Hypothalamus (tissue), 51 donors: Measurements from ENCODE around the gene PARP8.
"Not testable (repeated sequence)": the region's sequence is repeated elsewhere in the genome, so short reads cannot be mapped to it uniquely, and the experiment has no call there.

Experiments
- DNase-seq, 51 donors: peaks; one replicate each; lab custom pipeline; 2025; lab: John Stamatoyannopoulos, UW

Gene PARP8

DNA sequence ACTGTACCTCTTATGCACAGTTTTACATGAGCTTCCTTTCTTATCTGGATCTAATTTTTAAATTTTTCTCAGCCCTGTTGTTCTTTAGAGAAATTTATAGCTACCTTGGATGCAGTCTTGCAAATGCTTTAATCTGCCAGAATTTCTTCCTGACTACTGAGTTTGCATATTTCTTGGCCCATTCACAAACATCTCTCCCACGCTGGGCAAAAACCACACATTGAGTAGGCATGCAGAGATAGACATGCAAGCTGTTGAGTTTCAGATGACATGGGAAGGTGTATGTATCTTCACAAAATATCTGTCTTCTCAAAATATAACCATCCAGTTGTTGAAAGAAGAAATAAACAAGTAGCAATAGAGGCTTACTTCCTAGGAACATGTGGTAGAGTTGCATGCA lies 101.2 kb downstream of the PARP8 start:
- DNase-seq, result peak in 1 of 51 donors; percentile 12

DNA sequence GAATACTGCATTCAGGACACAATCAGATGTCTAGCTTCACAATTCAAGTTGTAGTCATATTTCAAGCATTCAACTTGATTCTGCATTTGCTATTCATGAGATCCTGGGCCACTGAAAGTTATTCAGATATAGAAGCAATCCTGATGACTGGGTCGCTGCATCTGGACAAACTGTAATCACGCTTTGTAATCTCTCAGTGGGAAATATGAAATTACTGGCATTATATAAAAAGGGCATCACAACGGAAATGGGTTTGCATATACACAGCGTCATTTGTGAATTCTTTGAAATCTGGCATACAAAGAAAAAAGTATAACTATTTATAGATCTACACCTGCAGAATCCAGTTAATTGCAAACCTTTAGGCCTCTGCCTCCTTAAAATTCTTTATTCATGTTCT lies 102.2 kb downstream of the PARP8 start:
- DNase-seq, result no peak

DNA sequence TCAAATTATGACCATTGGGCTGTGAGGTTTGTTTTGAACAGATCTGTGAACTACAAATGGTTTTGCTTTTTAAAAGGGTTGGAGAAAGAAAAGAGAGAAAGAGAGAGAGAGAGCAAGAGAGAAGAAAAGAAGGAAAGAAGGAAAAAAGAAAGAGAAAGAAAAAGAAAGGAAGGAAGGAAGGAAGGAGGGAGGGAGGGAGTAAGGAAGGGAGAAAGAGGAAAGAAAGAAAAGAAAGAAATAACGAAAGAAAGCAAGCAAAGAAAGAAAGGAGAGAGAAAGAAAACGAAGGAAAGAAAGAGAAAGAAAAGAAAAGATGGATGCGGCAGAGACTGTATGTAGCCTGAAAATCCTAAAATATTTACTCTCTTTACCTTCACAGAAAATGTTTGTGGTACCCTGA lies 104.0 kb downstream of the PARP8 start:
- no peak for DNase-seq

DNA sequence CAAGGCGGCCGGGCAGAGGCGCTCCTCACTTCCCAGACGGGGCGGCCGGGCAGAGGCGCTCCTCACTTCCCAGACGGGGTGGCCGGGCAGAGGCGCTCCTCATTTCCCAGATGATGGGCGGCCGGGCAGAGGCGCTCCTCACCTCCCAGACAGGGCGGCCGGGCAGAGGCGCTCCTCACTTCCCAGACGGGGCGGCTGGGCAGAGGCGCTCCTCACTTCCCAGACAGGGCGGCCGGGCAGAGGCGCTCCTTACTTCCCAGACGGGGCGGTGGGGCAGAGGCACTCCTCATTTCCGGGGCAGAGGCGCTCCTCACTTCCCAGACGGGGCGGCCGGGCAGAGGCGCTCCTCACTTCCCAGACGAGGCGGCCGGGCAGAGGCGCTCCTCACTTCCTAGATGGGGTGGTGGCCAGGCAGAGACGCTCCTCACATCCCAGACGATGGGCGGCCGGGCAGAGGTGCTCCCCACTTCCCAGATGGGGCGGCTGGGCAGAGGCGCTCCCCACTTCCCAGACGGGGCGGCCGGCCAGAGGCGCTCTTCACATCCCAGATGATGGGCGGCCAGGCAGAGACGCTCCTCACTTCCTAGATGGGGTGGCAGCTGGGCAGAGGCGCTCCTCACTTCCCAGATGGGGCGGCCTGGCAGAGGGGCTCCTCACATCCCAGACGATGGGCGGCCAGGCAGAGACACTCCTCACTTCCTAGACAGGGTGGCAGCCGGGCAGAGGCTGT lies 108.2 kb downstream of the PARP8 start:
- not testable (repeated sequence) for DNase-seq

DNA sequence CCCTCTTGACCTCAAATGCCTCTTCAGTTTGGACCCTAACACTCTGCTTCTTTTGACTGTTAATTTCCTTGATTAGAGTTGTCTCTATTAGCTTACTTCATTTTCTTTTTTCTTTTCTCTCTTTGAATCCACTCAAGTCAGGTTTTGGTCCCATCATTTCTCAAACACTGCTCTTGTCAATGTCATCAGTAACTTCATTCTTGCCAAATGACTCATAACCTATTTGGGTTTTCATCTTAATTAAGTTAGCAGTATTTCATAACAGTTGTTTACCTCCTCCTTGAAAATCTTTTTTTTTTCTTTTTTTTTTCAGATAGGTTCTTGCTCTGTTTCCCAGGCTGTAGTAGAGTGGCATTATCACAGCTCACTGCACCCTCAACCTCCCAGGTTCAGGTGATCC lies 119.6 kb downstream of the PARP8 start:
- no peak for DNase-seq

DNA sequence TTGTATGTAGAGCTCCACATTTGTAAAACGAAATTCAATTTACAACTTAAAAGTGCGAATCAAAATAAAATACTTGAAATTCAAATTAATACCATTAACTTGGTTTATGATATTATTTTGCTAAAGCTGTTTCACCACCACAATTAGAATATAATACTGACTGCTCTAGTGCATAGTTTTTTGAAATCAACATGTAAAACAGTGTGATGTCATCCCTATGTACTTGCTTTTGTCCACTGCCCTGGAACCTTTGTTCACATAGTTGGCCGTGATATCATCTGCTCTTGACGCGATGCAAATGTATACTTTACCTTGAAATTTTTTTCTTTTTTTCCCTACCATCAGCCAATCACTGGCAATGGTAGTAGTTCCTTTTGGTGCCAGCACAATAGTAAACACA lies 125.4 kb downstream of the PARP8 start:
- DNase-seq, result no peak

DNA sequence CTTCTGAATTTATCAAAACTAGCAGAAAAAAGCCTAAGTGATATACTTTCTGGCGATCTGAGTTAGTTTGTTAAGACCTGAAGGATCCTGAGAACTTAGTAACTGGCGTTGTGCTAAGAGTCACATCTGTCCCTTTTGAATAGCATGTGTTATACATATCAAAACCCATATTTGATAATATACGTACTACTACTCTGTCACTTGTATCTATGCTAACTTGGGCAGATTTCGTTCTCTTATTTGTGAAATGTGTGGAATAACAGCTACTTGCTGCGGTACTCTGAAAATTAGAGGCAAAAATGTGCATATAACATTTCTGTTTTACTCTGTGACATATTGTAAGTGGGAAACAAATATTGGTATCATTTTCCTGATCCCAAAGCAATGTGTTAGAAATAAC lies 126.4 kb downstream of the PARP8 start:
- DNase-seq, result no peak

DNA sequence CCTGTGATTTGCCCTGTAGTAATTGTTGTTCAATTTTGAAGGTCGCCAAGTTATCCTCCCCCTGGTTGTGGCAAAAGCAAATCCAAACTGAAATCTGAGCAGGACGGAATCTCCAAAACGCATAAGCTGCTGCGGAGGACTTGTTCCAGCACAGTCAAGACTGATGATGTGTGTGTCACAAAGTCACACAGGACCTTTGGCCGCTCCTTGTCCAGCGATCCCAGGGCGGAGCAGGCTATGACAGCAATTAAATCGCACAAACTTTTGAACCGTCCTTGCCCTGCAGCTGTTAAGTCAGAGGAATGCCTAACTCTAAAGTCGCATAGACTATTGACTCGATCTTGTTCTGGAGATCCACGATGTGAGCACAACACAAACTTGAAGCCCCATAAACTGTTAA lies 128.4 kb downstream of the PARP8 start:
- DNase-seq, result no peak

DNA sequence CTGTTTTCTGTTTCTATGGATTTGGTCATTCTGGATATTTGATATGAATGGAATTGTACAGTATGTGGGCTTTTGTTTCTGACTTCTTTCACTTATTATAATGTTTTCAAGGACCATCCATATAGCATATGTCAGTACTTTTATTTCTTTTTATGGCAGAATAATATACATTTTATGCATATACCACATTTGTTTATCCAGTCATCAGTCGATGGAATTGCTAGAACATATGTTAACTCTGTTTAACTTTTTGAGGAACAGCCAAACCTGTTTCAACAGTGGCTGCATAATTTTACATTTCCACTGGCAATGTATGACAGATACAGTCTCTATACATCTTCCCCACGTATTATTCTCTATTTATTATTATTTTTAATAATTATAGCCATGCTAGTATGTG lies 131.6 kb downstream of the PARP8 start:
- DNase-seq, result no peak

DNA sequence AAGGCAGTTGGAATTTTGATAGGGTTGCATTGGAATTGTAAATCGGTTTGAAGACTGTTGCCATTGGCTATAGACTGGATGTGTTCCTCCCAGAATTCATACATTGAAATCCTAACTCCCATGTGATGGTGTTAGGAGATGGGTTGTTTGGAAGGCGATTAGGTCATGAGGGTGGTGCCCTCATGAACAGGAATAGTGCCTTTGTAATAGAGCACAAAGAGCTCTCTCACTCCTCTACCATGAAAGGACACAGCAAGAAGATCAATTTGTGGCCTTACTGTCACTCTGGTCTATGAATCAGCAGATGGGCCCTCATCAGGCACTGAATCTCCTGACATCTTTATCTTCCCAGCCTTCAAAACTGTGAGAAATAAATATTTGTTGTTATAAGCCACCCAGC lies 133.2 kb downstream of the PARP8 start:
- no peak for DNase-seq

DNA sequence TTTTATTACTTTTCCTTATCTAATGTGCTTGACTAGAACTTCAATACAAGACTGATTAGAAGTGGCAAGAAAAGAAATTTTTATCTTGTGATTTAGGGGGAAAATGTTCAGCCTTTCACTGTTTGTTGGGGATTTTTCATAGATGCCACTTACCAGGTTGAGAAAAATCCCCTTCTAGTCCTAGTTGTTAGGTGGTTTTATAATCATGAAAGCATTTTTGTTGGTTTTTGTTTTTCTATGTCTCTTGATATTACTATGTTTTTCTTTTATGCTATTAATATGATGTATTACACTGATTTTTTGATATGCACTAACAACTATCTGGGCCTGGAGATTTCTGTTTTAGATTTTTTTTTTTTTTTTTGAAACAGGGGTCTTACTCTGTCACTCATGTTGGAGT lies 134.0 kb downstream of the PARP8 start:
- DNase-seq, result no peak

DNA sequence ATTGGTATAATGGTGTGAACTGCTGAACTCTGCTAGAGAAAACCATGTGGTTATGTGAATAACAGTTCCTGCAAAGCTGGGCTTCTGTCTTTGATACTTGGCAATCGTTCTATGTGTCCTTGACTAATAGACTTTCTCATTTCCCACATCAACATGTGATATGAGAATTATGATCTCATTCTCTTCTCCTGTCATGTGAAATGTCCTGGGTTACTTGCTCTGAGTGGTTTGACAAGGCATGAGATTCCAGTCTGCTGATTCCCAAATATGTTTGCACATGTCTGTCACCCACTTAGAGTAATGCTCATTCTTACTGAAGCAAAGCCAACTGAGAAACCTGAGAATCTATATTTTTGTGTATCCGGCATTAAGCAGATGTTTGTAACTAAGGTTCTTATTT lies 141.2 kb downstream of the PARP8 start:
- no peak for DNase-seq

DNA sequence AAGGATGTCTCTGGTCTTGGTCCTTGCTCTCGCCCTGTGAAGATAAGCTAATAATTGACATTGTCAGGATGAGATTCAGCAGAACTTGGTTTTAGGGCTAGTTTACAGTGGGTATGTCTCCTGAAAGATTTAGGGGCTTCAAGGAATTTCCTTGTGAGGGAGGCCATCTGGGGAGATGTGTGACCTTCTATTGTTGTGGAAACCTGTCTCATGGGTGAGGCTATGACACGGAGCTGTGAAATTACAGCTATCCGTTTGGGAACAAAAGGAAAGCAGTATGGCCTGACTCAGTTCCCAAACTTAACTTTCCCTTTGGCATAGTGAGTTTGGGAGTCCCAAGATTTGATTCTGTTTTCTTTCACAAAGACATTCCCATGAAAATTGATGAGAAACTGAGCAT lies 142.0 kb downstream of the PARP8 start:
- DNase-seq, result no peak

DNA sequence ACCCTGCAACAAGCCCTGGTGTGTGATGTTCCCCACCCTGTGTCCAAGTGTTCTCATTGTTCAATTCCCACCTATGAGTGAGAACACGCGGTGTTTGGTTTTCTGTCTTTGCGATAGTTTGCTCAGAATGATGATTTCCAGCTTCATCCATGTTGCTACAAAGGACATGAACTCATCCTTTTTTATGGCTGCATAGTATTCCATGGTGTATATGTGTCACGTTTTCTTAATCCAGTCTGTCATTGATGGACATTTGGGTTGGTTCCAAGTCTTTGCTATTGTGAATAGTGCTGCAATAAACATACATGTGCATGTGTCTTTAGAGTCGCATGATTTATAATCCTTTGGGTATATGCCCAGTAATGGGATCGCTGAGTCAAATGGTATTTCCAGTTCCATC lies 145.3 kb downstream of the PARP8 start:
- not testable (repeated sequence) for DNase-seq

DNA sequence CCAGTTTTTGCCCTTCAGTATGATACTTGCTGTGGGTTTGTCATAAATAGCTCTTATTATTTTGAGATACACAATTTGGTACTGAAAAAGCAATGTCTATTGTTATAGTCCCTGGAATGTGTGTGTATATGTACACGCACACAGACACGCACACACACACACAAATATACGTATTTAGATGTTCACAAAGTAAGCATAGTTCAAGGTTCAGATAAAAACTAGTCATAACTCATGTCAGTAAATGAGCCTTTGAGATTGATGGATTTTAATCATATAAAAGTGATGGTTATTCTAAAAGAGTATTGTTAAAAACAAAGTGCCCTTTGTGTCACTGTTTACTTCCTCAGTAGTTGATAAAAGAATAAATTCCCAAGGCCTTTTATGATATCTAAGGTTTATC lies 147.3 kb downstream of the PARP8 start:
- no peak for DNase-seq

DNA sequence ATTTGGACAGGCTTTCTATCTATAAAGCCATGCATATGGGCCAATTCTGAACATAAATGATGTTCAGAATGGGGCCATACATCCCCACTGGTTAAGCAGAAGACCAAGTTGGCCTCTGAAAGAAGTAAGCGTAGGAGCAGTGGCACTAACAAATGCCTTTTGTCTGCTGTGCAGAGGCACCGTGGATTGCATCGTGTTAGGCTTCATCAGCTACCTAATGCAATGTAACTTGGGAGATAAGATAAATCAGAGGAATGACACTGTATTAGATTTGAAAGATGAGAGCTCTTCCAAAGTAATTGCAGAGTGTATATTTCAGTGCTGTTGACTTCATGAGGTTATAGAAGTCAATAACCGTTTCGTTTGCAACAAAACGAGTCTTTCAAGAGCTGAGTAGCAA lies 148.1 kb downstream of the PARP8 start:
- DNase-seq, result peak in 3 of 51 donors; percentile 0 to 3 (median 0)

DNA sequence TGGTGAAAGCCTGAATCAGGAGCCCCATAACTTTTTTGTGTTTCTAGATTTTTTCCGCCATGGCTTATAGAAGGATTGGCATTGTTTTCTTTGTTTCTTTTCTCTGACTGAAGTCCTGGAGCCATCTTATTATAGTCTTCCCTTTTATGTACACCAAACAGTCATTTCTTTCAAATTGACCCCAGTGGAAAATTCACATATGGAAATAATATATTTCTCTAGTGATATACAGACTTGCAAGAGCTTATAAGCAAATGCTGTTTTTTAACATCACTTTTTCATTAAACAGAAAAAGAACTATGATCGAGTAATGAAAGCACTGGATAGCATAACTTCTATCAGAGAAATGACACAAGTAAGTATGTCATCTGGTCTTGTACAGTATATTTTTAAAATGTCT lies 155.6 kb downstream of the PARP8 start:
- DNase-seq, result no peak

DNA sequence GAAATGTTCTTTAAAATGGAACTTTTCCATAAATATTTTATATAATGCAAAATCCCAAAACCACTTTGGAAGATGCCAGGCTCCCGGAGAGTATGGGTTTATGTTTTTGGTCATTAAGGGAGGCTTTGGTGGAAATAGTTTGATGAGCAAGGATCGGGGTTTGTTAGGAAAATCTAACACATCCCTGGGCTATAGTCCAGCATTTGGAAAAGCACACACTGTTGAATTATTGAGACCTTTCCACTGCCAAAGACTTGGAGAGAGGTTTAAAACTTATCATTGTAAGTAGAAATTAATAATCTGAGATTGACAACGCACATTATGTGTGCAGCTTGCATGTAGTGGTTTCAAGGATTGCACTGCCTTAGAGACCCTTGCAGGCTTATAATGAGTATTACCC lies 156.3 kb downstream of the PARP8 start:
- DNase-seq, result no peak

DNA sequence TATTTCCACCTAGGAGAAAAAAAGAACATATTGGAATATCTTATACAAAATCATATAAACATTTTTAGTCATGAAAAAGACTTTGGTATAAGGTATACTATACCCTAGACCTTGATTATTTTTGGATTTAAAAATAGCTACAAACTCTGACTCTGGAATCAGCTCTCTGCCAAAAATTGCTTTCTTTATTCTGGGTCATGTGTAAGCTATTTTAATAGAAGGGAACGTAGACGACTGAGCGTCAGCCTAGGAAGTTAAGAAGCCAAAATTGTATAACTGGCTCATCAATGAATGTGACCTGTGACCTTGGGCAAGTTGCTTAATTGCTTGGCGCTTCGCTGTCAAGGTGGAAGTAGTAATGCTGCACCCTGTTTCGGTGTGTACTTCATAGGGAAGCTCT lies 157.1 kb downstream of the PARP8 start:
- no peak for DNase-seq

DNA sequence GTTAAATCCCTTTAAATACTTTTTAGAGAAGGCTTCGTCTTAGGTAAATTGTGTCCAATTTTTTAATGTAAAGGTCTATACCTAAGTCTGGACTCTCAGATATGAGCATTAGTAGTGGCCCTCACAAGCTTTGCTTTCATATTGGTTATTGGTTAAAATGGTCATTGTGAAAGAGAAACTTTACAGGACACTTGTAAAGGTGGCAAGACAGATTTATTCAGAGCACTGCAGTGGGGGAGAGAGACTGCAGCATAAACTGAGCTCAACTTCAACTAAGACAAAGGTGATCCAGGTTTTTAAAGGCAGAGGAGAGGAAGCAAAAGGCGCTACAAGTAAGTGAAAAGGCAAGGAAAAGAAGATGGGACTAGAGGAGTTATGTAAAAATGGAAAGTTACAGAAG lies 157.7 kb downstream of the PARP8 start:
- no peak for DNase-seq

DNA sequence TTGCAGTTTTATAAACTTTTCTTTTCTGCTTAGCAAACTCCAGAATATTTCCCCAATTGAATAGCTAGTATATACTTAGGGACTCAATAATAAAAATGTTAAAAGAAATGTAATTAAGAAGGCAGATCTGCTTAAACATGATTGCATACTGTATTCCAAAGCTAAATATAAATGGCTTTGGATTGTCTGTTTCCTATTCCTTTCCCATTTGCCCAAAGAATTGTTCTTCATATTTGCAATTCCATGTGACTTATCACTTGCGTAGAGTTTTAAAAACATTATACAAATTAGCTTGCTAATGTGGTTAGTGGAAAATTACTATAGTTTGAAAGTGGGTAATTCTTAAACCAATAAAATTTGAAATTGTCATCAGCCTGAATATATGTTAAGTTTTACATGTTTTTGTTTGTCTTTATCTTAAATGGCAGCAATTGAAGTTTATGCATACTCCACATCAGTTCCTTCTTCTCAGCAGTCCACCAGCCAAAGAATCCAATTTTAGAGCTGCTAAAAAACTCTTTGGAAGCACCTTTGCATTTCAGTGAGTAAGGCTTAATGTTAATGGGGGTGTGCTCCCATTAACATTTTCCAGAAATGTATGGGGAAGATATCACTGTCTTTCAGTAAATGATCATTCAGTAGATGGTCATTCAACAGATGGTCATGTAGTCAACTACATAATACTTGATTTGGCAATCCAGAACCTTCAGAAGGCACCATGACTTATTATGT lies 161.2 kb downstream of the PARP8 start:
- no peak for DNase-seq

DNA sequence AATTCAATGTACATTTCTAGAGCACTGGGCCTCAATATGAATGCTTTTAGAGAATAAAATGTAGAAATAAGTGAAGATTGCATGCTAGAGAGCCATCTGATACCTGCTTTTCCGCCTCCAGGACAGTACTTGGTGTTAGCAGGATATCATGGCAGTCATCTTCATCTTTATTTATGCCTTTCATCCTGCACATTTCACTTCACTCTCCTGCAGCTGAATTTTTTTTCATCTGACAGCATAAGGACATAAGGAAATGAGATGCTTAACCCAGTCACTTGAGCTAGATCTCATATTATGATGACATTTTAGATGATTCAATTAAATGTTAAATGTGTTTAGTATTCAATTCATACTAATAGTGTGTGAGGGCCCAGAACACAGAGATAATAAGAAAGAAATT lies 162.6 kb downstream of the PARP8 start:
- no peak for DNase-seq
